GM21526 (cell line): ENCODE data around the gene TFB1M.
A peak's percentile ranks its signal among the peaks of the same experiment; 100 is the strongest.
"Not testable (repeated sequence)": the region's sequence is repeated elsewhere in the genome, so short reads cannot be mapped to it uniquely, and the experiment has no call there.

ENCODE experiments used
- ATAC-seq: cut with Tn5 transposase; IDR thresholded peaks from one replicate; pipeline ENCODE4 v1.9.1; 2021; ENCODE audit warnings: moderate library complexity; ENCODE audit not compliant: unreplicated experiment, low FRiP score

The TFB1M gene

GRCh38 chr6:155330133-155330734, 15.9 kb upstream of the TFB1M start:
- ATAC-seq, result no peak

DNA sequence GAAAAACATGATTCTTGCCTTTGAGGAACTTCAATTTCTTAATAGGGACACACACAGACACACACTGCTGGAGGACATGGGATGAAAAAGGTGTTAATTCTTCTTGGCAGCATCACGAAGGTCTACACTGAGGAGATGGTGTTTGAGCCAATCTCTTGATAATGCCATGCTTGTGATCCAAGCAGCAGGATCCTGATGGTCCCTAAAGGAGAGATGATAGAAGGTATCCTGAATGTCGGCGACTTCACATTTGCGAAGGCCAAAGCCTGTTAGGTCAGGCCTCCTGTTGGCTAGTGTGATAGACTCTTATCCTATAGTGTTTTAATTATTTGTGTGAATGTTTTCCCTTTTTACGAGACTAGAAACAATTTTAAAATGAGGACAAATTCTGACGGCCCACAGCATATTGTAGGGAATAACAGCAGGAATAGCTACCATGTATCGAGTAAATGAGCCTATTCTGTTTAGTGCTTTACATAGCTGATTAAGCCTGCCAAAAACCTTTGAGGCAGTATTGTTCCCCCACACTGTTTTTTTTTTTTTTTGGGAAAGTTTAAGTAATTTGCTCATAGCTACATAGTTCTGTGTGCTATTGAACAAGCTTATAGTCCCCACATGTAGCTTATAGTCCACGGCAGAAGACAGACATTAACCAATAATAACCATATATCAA, 15.3 kb upstream of the TFB1M start:
- no peak for ATAC-seq

DNA sequence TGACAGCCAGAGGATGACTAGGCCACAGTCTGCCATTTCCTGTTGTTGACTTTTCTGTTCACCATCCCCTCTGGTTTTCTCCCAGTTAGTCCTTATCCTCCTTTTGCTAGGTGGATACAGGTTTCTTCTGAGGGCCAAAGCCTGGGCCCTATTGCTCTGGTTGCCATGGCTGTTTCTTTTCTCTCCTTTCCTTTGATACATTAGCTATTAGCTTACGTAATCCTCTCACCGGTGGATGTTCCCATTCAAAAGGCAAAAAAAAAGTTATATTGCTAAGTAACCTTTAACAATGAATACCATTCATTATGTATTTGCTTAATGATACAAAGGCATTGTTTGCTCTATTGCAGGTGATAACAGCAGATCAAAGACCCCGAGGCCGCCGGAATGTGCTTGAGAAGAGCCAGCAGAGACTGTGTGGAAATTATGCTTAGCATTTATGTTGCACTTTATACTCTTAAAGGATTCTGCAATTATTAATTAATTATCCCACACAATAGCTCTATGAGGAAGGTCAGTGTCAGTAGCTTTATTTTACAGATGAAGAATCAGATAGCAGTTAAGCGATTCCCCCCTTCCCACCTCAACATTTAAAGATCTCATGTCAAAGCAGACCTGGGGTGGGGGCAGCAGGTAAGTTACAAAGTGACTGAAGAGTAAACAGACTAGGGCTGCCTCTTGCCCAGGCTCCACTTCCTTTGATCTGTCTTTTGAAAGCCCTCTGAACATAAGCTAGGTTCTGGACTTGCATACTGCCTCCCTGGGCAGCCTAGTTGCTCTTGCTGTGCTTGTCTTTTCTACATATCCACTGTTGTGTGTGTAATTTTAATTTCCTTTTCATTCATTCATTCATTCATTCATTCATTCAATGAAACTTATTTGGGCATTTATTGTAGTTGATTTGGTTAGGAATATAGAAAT, 14.5 kb upstream of the TFB1M start:
- ATAC-seq, result no peak

- no peak for ATAC-seq
Measured at GRCh38 chr6:155328074-155328538, 13.8 kb upstream of the TFB1M start.

DNA sequence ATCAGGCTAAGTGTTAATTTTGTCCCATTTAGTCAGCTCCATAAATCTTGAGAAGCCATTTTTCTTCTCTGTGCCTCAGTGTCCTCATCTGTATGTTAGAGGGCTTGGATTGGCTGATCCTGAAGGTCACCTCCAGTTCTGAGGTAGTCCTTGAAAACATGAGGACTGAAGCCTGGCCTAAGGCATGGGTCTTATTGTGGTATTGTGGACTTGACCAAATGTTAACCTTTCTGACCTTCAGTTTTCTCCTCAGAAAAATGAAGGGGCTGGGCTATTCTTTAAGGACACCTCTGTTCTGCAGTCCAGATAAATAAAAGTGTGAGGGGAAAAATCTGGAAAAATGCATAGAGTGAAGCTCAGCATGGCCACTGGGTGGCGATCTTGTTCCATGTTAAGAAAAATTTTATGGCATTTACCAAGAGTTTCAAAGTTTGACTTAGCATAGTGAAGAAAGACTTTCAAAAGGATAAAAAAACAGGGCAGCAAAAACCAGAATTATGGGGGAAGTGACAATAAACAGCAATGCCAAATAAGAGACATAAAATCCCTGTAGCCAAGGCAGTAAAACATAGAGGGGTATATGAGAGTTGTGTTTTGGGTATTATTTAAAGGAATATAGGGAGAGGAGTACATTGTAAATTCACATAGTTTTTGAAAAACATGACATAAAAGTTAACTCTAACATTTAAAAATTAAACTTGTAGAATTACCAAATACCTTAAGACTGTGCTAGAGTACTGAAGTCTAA, 13.2 kb upstream of the TFB1M start:
- peak; percentile 78 for ATAC-seq

GRCh38 chr6:155325700-155326516, 11.6 kb upstream of the TFB1M start:
- no peak for ATAC-seq

GRCh38 chr6:155324993-155325392, 10.7 kb upstream of the TFB1M start:
- no peak for ATAC-seq

DNA sequence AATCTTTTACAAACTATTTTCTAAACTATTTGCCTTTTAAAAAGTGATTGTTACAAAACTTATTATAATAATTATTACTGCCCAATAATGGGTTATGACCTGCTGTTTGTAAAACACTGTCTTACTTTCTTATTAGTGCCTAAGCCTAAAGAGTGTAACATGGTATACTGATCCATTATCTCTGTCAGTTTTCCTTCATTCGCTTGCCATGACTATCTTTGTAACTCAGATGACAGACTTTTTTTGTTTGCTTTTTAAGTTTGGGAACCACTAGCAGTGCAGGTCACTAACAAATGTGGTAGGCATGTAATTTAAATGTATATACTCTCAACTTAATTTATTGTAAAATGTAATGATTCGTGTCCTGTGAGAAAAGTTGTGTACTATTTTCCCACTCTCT, 9.9 kb upstream of the TFB1M start:
- ATAC-seq, result no peak

DNA sequence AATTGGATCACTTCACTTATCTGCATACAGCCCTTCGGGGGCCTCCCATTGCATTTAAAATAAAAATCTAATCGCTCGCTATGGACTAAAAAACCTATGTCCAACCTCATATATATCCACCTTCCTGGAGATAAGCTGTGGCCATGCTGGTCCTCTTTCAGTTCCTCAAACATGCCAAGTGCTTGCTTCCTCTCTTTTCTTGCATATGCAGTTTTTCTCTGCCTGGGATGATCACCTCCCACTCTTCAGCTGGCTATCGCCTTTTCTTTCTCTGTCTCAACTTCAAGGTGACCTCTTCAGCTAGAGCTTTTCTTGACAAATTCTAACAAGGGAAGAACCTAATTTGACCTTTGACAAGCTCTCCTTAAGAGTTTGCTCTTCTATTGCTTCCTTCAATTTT, 5.6 kb upstream of the TFB1M start:
- ATAC-seq, result no peak

GRCh38 chr6:155317186-155317585, 2.9 kb upstream of the TFB1M start:
- ATAC-seq, result no peak

DNA sequence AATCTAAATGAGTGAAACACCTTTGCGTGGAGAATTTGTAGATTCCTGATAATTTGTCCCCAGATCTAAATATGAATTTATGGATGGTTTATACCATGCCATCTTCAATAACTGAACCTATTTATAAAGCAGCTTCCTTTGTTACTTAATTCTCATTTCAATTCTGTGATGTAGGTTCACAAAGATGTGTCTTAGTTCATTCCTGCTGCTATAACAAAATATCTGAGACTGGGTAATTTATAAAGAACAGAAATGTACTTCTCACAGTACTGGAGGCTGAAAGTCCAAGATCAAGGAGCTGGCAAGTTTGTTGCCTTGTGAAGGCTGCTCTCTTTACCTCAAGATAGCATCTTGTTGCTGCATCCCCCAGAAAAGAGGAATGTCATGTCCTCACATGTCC, 2.1 kb upstream of the TFB1M start:
- ATAC-seq, result no peak

DNA sequence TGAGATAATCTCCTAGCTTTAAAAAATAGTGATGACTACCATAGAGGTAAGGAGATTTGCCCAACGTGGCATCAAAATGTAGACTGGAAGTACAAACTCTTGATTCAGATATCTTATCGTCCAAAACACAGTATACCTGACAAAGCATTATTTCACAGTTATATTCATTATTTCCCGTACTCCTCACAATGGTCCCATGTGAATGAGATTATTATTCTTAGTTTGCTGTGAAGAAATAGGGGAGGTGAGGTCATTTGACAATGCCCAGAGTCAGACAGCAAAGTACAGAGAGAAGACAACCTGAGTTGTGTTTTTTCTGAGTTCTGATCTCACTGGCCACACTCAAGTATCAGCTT, 1.2 kb upstream of the TFB1M start:
- no peak for ATAC-seq

DNA sequence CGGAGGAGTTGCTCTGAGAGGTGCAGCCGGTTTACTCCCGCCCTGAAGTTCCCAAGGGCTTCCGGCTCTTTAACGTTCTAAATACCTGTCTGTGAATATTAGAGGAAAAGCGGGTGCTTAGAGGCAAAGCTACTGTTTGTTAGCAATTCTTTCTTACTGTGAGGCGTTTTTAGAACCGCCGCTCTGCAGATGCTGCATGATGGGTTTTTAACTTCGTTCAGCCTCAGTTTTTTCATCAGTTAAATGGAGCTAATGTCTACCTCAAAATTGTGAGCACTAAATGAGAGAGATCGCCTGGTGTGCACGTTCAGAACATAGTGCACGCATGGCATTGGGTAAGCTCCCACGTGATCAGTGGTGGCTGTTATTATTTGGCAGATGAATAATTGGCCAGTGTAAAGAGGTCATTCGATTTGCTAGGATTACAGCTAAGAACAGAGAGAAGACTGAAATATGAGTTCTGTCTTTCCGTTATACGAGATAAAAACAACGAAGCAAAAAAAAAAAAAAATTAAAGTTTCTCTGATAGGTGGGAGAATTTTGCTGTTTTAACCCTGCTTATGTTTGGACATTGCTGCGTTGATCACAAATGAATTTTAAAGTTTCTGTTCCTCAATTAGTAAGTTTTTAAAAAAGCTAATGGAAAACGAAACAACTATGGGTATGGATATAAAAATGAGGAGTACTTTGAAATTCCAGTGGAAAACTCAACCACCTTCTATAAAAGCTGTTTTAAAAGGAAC, 660 bp upstream of the TFB1M start:
- peak; percentile 57 for ATAC-seq

GRCh38 chr6:155313602-155314091, 637 bp downstream of the TFB1M start:
- ATAC-seq, result peak; percentile 19

- ATAC-seq, result not testable (repeated sequence)
Measured at GRCh38 chr6:155312950-155313349, 1.3 kb downstream of the TFB1M start.

GRCh38 chr6:155311583-155311982, 2.7 kb downstream of the TFB1M start:
- no peak for ATAC-seq

GRCh38 chr6:155311086-155311485, 3.2 kb downstream of the TFB1M start:
- no peak for ATAC-seq

GRCh38 chr6:155310596-155310995, 3.7 kb downstream of the TFB1M start:
- ATAC-seq, result no peak

GRCh38 chr6:155309150-155309549, 5.1 kb downstream of the TFB1M start:
- ATAC-seq, result no peak
